ENCODE measurements around the gene CYP3A5. TPM values are rescaled to one million over a fixed set of nuclear protein-coding genes. Genes with fewer than 3 reads are reported as not detected.
"Not testable (repeated sequence)": the region's sequence is repeated elsewhere in the genome, so short reads cannot be mapped to it uniquely, and the experiment has no call there.

Gene CYP3A5
- total and polyA plus RNA-seq, 9 of the 15 experiments (the other 6 are each of a cell fraction or from before 2014, with no cell fraction given) = 0.73 to 2.8 (median 1.5) TPM

GRCh38 chr7:99690918-99691317 is 11.1 kb upstream of the CYP3A5 start:
- H4K20me1 ChIP-seq (replicated peaks; ENCODE audit: control insufficient read depth, insufficient read depth, low read length); H3K27me3 ChIP-seq (ENCODE audit: control insufficient read depth in 2 of 2, insufficient read depth in 2 of 2, low read length in 2 of 2); BruUV-seq (replicated peaks); FAIRE-seq; ATAC-seq; H3K9me1 ChIP-seq (ENCODE audit: control insufficient read depth, insufficient read depth, low read length); intact Hi-C loops (cut with micrococcal nuclease); H3K9ac ChIP-seq (ENCODE audit: insufficient read depth in 1 of 2, low read depth in 2 of 2, low read length in 2 of 2); in situ Hi-C loops (cut with MboI); H3K4me3 ChIP-seq; CTCF ChIA-PET (ENCODE audit: low intra/inter-chr PET ratio); H2AFZ ChIP-seq (ENCODE audit: low read depth, low read length); DNase-seq (ENCODE audit: extremely low read depth in 1 of 4, low spot score in 3 of 4); H3K27ac ChIP-seq (ENCODE audit: extremely low read depth, low read depth, low read length); H3K79me2 ChIP-seq (ENCODE audit: control insufficient read depth, insufficient read depth, low read length); POLR2A ChIA-PET; H3K9me3 ChIP-seq (replicated peaks; ENCODE audit: control insufficient read depth, insufficient read depth, low read depth, low read length); H3K4me2 ChIP-seq (ENCODE audit: insufficient read depth, low read length); H3K36me3 ChIP-seq (ENCODE audit: control insufficient read depth, insufficient read depth, low read length): not testable (repeated sequence)
- peak; percentile 21 for TF ChIP-seq ZNF146 (CRISPR knock-in tag; IDR thresholded peaks at IDR 0.05; ENCODE audit: unreplicated experiment)
- TF ChIP-seq BCOR (IDR thresholded peaks at IDR 0.05) = peak; percentile 82
- peaks cover 18 to 32% of the 10 kb centered on the region in 2 experiments for H3K4me1 ChIP-seq (replicated peaks in 1 of 2; ENCODE audit: control insufficient read depth in 2 of 2, insufficient read depth in 2 of 2, low read length in 2 of 2)
- WGBS (ENCODE audit: insufficient coverage, low coverage, missing lambda C conversion rate) = 87% methylated on average over 3 of the region's 4 CpGs

- H3K79me2 ChIP-seq (ENCODE audit: control insufficient read depth, insufficient read depth, low read length); H3K4me1 ChIP-seq (replicated peaks in 1 of 2; ENCODE audit: control insufficient read depth in 2 of 2, insufficient read depth in 2 of 2, low read length in 2 of 2); H3K9me1 ChIP-seq (ENCODE audit: control insufficient read depth, insufficient read depth, low read length); H3K4me3 ChIP-seq; ATAC-seq; H3K36me3 ChIP-seq (ENCODE audit: control insufficient read depth, insufficient read depth, low read length); BruUV-seq (replicated peaks); H3K27me3 ChIP-seq (ENCODE audit: control insufficient read depth in 2 of 2, insufficient read depth in 2 of 2, low read length in 2 of 2); H4K20me1 ChIP-seq (replicated peaks; ENCODE audit: control insufficient read depth, insufficient read depth, low read length); in situ Hi-C loops (cut with MboI); POLR2A ChIA-PET; CTCF ChIA-PET (ENCODE audit: low intra/inter-chr PET ratio); H3K9me3 ChIP-seq (replicated peaks; ENCODE audit: control insufficient read depth, insufficient read depth, low read depth, low read length); TF ChIP-seq NR4A1 (CRISPR knock-in tag; IDR thresholded peaks at IDR 0.05): not testable (repeated sequence)
- intact Hi-C loops (cut with micrococcal nuclease) = loop anchor here (2.0 kb wide), 1 partner anchor 147 kb away; no protein-coding TSS in a partner anchor
- FAIRE-seq (peak; percentile 59), DNase-seq (ENCODE audit: extremely low read depth in 1 of 4, low spot score in 3 of 4) (peak in 1 of 4 experiments; percentile 84)
- H3K27ac ChIP-seq (ENCODE audit: extremely low read depth, low read depth, low read length) = 0 out of 3 replicates have a peak overlapping the region, but pooled peaks have one; percentile 3
- H3K9ac ChIP-seq (ENCODE audit: insufficient read depth in 1 of 2, low read depth in 2 of 2, low read length in 2 of 2) = peak overlapping the region in 1 of 2 experiments; percentile 6; a peak in 1 of 4 replicates
- H2AFZ ChIP-seq (ENCODE audit: low read depth, low read length) = peak overlapping the region; percentile 52
- peak overlapping the region; percentile 42 for H3K4me2 ChIP-seq (ENCODE audit: insufficient read depth, low read length)
- WGBS (ENCODE audit: insufficient coverage, low coverage, missing lambda C conversion rate) = 30% methylated on average over 13 of the region's 14 CpGs
- TF ChIP-seq NFIC (IDR thresholded peaks at IDR 0.05) (peak; percentile 24; the same call in 1 of the 2 replicates), CBFA2T3 (IDR thresholded peaks at IDR 0.05) (peak; percentile 62), NR4A1 (tag; IDR thresholded peaks at IDR 0.05) (peak; percentile 66), TCF3 (CRISPR knock-in tag; IDR thresholded peaks at IDR 0.05) (peak; percentile 67), TRIM24 (IDR thresholded peaks at IDR 0.05) (peak; percentile 55 to 69; a peak in 3 of 4 replicates)
- TF ChIP-seq, protein P1, sequence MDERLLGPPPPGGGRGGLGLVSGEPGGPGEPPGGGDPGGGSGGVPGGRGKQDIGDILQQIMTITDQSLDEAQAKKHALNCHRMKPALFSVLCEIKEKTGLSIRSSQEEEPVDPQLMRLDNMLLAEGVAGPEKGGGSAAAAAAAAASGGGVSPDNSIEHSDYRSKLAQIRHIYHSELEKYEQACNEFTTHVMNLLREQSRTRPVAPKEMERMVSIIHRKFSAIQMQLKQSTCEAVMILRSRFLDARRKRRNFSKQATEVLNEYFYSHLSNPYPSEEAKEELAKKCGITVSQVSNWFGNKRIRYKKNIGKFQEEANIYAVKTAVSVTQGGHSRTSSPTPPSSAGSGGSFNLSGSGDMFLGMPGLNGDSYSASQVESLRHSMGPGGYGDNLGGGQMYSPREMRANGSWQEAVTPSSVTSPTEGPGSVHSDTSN (CRISPR knock-in tag; IDR thresholded peaks at IDR 0.05; ENCODE audit: low read depth) = not testable (repeated sequence)
- TF ChIP-seq, protein P1 (tag; conservative IDR thresholded peaks at IDR 0.05; ENCODE audit: low read depth) = peak; percentile 41
- TF ChIP-seq, protein P2, sequence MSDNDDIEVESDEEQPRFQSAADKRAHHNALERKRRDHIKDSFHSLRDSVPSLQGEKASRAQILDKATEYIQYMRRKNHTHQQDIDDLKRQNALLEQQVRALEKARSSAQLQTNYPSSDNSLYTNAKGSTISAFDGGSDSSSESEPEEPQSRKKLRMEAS (CRISPR knock-in tag; IDR thresholded peaks at IDR 0.05) = peak; percentile 39; the same call in 1 of the 2 replicates
- TF ChIP-seq, protein P3, sequence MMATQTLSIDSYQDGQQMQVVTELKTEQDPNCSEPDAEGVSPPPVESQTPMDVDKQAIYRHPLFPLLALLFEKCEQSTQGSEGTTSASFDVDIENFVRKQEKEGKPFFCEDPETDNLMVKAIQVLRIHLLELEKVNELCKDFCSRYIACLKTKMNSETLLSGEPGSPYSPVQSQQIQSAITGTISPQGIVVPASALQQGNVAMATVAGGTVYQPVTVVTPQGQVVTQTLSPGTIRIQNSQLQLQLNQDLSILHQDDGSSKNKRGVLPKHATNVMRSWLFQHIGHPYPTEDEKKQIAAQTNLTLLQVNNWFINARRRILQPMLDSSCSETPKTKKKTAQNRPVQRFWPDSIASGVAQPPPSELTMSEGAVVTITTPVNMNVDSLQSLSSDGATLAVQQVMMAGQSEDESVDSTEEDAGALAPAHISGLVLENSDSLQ (IDR thresholded peaks at IDR 0.05) = peak; percentile 72
These were observed 6.2 kb upstream of the CYP3A5 start for GRCh38 chr7:99685871-99686608.

Data from K562 (cell line).